ENCODE results near the gene BAIAP2L2.

- TF ChIP-seq CTCF (IDR thresholded peaks at IDR 0.05; ENCODE audit: poor library complexity, severe bottlenecking) = no peak
- no peak for TF ChIP-seq EZH2 (IDR thresholded peaks at IDR 0.05; ENCODE audit: borderline replicate concordance, insufficient read depth, low read length, poor library complexity, severe bottlenecking)
- TF ChIP-seq POLR2AphosphoS5 (IDR thresholded peaks at IDR 0.05) = no peak
- TF ChIP-seq EP300 (conservative IDR thresholded peaks at IDR 0.05; ENCODE audit: poor library complexity, severe bottlenecking) = no peak
- TF ChIP-seq RAD21 (conservative IDR thresholded peaks at IDR 0.05) = no peak
- TF ChIP-seq SMC3 (conservative IDR thresholded peaks at IDR 0.05; ENCODE audit: poor library complexity) = no peak
- TF ChIP-seq TAF1 (IDR thresholded peaks at IDR 0.05; ENCODE audit: low read depth) = no peak
- TF ChIP-seq REST (IDR thresholded peaks at IDR 0.05; ENCODE audit: borderline replicate concordance) = no peak
Measured at GRCh38 chr22:38103641-38104040, 6.8 kb downstream of the BAIAP2L2 start.

All from neural cell (in vitro differentiated cells).